Measurements from ENCODE around the gene KIAA1614. TPM values are rescaled to one million over a fixed set of nuclear protein-coding genes. Genes with fewer than 3 reads are reported as not detected.

KIAA1614 gene
- total RNA-seq, 1 donor from 2014 or later = 0.56 TPM

GRCh38 chr1:180920193-180920592 lies 7.5 kb downstream of the KIAA1614 start:
- Mint-ChIP-seq H3K27ac (no peak overlapping the region), H3K4me3 (no peak overlapping the region), H3K27me3 (ENCODE audit: insufficient read depth, low read depth) (peaks cover 16% of the 10 kb centered on the region), H3K4me1 (peaks cover 55% of the 10 kb centered on the region), H3K9me3 (no peaks in the 10 kb centered on the region), H3K36me3 (no peaks in the 10 kb centered on the region)
- Histone ChIP-seq H3K9ac (no peak overlapping the region), H3K27me3 (no peaks in the 10 kb centered on the region), H2AFZ (replicated peaks) (no peak overlapping the region), H3F3A (ENCODE audit: low read depth) (peaks cover 24% of the 10 kb centered on the region), H3K27ac (no peak overlapping the region), H3K36me3 (no peaks in the 10 kb centered on the region), H3K79me2 (ENCODE audit: low read depth) (no peaks in the 10 kb centered on the region), H3K4me2 (no peak overlapping the region), H3K4me3 (no peak overlapping the region), H3K4me1 (peaks cover 53% of the 10 kb centered on the region), H4K20me1 (ENCODE audit: low read depth) (no peaks in the 10 kb centered on the region), H3K9me3 (ENCODE audit: low read depth) (no peaks in the 10 kb centered on the region)
- no peak for DNase-seq (ENCODE audit: low spot score)
- TF ChIP-seq EZH2phosphoT487 (IDR thresholded peaks at IDR 0.05) (no peak), EZH2 (IDR thresholded peaks at IDR 0.05) (no peak), CTCF (IDR thresholded peaks at IDR 0.05) (no peak)

GRCh38 chr1:180920702-180921101 lies 8.0 kb downstream of the KIAA1614 start:
- no peaks in the 10 kb centered on the region for H3K36me3 Mint-ChIP-seq
- TF ChIP-seq CTCF (IDR thresholded peaks at IDR 0.05) (peak; percentile 48), EZH2phosphoT487 (IDR thresholded peaks at IDR 0.05) (no peak), EZH2 (IDR thresholded peaks at IDR 0.05) (no peak)
- Histone ChIP-seq H3K9me3 (ENCODE audit: low read depth) (no peaks in the 10 kb centered on the region), H3F3A (ENCODE audit: low read depth) (peaks cover 29% of the 10 kb centered on the region), H3K4me2 (no peak overlapping the region), H3K27ac (no peak overlapping the region), H3K4me3 (no peak overlapping the region), H3K36me3 (no peaks in the 10 kb centered on the region), H3K27me3 (no peaks in the 10 kb centered on the region), H3K79me2 (ENCODE audit: low read depth) (no peaks in the 10 kb centered on the region), H3K9ac (no peak overlapping the region), H3K4me1 (peaks cover 58% of the 10 kb centered on the region), H4K20me1 (ENCODE audit: low read depth) (no peaks in the 10 kb centered on the region), H2AFZ (replicated peaks) (no peak overlapping the region)
- no peak overlapping the region for H3K27ac Mint-ChIP-seq
- peaks cover 12% of the 10 kb centered on the region for H3K27me3 Mint-ChIP-seq (ENCODE audit: insufficient read depth, low read depth)
- no peak overlapping the region for H3K4me3 Mint-ChIP-seq
- DNase-seq (ENCODE audit: low spot score) = no peak
- H3K9me3 Mint-ChIP-seq = no peaks in the 10 kb centered on the region
- peaks cover 61% of the 10 kb centered on the region for H3K4me1 Mint-ChIP-seq

GRCh38 chr1:180921386-180921785 lies 8.7 kb downstream of the KIAA1614 start:
- TF ChIP-seq CTCF (IDR thresholded peaks at IDR 0.05) (no peak), EZH2 (IDR thresholded peaks at IDR 0.05) (no peak), EZH2phosphoT487 (IDR thresholded peaks at IDR 0.05) (no peak)
- Histone ChIP-seq H3K4me2 (peak overlapping the region; percentile 70), H3K27ac (no peak overlapping the region), H3K4me3 (no peak overlapping the region), H3K9ac (no peak overlapping the region), H3K27me3 (no peaks in the 10 kb centered on the region), H4K20me1 (ENCODE audit: low read depth) (no peaks in the 10 kb centered on the region), H2AFZ (replicated peaks) (no peak overlapping the region), H3K79me2 (ENCODE audit: low read depth) (no peaks in the 10 kb centered on the region), H3K4me1 (peaks cover 65% of the 10 kb centered on the region), H3K9me3 (ENCODE audit: low read depth) (no peaks in the 10 kb centered on the region), H3K36me3 (no peaks in the 10 kb centered on the region), H3F3A (ENCODE audit: low read depth) (peaks cover 36% of the 10 kb centered on the region)
- no peaks in the 10 kb centered on the region for H3K9me3 Mint-ChIP-seq
- H3K4me3 Mint-ChIP-seq = no peak overlapping the region
- H3K27ac Mint-ChIP-seq = no peak overlapping the region
- no peaks in the 10 kb centered on the region for H3K36me3 Mint-ChIP-seq
- peaks cover 10% of the 10 kb centered on the region for H3K27me3 Mint-ChIP-seq (ENCODE audit: insufficient read depth, low read depth)
- DNase-seq (ENCODE audit: low spot score) = no peak
- peaks cover 67% of the 10 kb centered on the region for H3K4me1 Mint-ChIP-seq

Measured in neural progenitor cell (in vitro differentiated cells).